DOHH2 (cell line): Measurements from ENCODE around the gene PTPRN2.
A peak's percentile ranks its signal among the peaks of the same experiment; 100 is the strongest.

Source experiments
- H3F3A ChIP-seq: fragments of 200-600 bp; sonication (generic), shearing (Covaris generic); 2 replicates; pipeline ENCODE4 v1.6.0; 2016; ENCODE audit warnings: antibody characterized with exemption, mild to moderate bottlenecking; ENCODE audit not compliant: control insufficient read depth, insufficient read depth
- H3K27ac ChIP-seq: fragments of 200-600 bp; sonication (generic); 2 replicates; pipeline ENCODE4 v1.5.1; 2014; ENCODE audit warnings: low read depth, mild to moderate bottlenecking, low read length, moderate library complexity
- H3K27me3 ChIP-seq: fragments of 200-600 bp; sonication (generic); 2 replicates; pipeline ENCODE4 v1.6.1; 2014; ENCODE audit warnings: mild to moderate bottlenecking, low read length, mixed read lengths; ENCODE audit not compliant: control insufficient read depth
- H3K36me3 ChIP-seq: fragments of 200-600 bp; sonication (generic); 2 replicates; pipeline ENCODE4 v1.6.1; 2014; ENCODE audit warnings: mild to moderate bottlenecking, low read length, moderate library complexity, mixed read lengths; ENCODE audit not compliant: control insufficient read depth
- H3K4me1 ChIP-seq: fragments of 200-600 bp; sonication (generic); 2 replicates; pipeline ENCODE4 v1.6.1; 2014; ENCODE audit warnings: mild to moderate bottlenecking, low read length, mixed read lengths; ENCODE audit not compliant: control insufficient read depth
- H3K4me2 ChIP-seq: fragments of 200-600 bp; sonication (generic); 2 replicates; pipeline ENCODE4 v1.6.0; 2014; ENCODE audit warnings: mild to moderate bottlenecking, low read length, moderate library complexity
- H3K4me3 ChIP-seq: fragments of 200-600 bp; sonication (generic); 2 replicates; pipeline ENCODE4 v1.5.1; 2014; ENCODE audit warnings: mild to moderate bottlenecking, low read length, mixed read lengths
- H3K79me2 ChIP-seq: fragments of 200-600 bp; sonication (generic); 2 replicates; pipeline ENCODE4 v1.6.1; 2014; ENCODE audit warnings: mild to moderate bottlenecking, low read length, mixed read lengths; ENCODE audit not compliant: control insufficient read depth
- H3K9me2 ChIP-seq: fragments of 200-600 bp; sonication (generic); replicated peaks from 2 replicates; pipeline ENCODE4 v1.6.1; 2014; ENCODE audit warnings: mild to moderate bottlenecking, low read length, mixed read lengths; ENCODE audit not compliant: control insufficient read depth
- H3K9me3 ChIP-seq: fragments of 200-600 bp; sonication (generic); 2 replicates; pipeline ENCODE4 v1.6.1; 2014; ENCODE audit warnings: antibody characterized with exemption, low read length, mixed read lengths; ENCODE audit not compliant: control insufficient read depth, insufficient read depth
- H4K20me1 ChIP-seq: fragments of 200-600 bp; sonication (generic); 2 replicates; pipeline ENCODE4 v1.6.0; 2014; ENCODE audit warnings: low read depth, mild to moderate bottlenecking, antibody characterized with exemption, low read length, moderate library complexity; ENCODE audit not compliant: control insufficient read depth, insufficient read depth
- EZH2phosphoT487 ChIP-seq: fragments of 200-600 bp; sonication (generic); IDR thresholded peaks from 2 replicates; pipeline ENCODE4 v1.6.1; 2017; ENCODE audit warnings: borderline replicate concordance, mild to moderate bottlenecking, antibody characterized with exemption, low read length, moderate library complexity, mixed read lengths
- TF ChIP-seq, protein P1 (sequence below): fragments of 200-600 bp; sonication (generic); IDR thresholded peaks from one replicate; pipeline ENCODE4 v1.5.1; 2014; ENCODE audit warnings: antibody characterized with exemption, mild to moderate bottlenecking, low read depth, low read length; ENCODE audit not compliant: poor library complexity, severe bottlenecking

The PTPRN2 gene

DNA sequence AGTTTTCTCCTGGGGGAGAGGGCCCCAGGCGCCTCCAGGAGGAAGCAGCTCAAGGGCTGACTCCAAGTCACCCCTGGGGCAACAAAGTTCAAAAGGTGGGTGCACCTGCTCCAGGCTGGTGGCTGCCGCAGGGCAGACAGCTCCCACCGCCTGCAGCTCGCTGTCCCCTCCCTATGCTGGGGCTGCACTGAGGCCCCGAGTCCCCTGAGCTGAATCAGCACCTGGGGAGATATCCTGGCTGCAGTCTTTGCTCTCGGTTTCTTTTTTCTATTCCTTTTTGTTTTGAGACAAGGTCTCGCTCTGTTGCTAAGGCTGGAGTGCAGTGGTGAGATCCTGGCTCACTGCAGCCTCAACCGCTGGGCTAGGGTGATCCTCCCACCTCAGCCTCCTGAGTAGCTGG, 1067.4 kb downstream of the PTPRN2 start:
- Histone ChIP-seq H4K20me1 (no peaks in the 10 kb centered on the region), H3K27ac (no peak overlapping the region), H3K4me1 (peaks cover 12% of the 10 kb centered on the region), H3K36me3 (no peaks in the 10 kb centered on the region), H3K4me3 (no peak overlapping the region; the same call in 1 of the 2 replicates), H3K4me2 (peak overlapping the region; percentile 27; the same call in 1 of the 2 replicates), H3K9me3 (no peaks in the 10 kb centered on the region), H3K9me2 (no peaks in the 10 kb centered on the region), H3K27me3 (no peaks in the 10 kb centered on the region), H3K79me2 (no peaks in the 10 kb centered on the region), H3F3A (no peaks in the 10 kb centered on the region)
- no peak for TF ChIP-seq EZH2phosphoT487
- TF ChIP-seq, protein P1, sequence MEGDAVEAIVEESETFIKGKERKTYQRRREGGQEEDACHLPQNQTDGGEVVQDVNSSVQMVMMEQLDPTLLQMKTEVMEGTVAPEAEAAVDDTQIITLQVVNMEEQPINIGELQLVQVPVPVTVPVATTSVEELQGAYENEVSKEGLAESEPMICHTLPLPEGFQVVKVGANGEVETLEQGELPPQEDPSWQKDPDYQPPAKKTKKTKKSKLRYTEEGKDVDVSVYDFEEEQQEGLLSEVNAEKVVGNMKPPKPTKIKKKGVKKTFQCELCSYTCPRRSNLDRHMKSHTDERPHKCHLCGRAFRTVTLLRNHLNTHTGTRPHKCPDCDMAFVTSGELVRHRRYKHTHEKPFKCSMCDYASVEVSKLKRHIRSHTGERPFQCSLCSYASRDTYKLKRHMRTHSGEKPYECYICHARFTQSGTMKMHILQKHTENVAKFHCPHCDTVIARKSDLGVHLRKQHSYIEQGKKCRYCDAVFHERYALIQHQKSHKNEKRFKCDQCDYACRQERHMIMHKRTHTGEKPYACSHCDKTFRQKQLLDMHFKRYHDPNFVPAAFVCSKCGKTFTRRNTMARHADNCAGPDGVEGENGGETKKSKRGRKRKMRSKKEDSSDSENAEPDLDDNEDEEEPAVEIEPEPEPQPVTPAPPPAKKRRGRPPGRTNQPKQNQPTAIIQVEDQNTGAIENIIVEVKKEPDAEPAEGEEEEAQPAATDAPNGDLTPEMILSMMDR, result no peak

DNA sequence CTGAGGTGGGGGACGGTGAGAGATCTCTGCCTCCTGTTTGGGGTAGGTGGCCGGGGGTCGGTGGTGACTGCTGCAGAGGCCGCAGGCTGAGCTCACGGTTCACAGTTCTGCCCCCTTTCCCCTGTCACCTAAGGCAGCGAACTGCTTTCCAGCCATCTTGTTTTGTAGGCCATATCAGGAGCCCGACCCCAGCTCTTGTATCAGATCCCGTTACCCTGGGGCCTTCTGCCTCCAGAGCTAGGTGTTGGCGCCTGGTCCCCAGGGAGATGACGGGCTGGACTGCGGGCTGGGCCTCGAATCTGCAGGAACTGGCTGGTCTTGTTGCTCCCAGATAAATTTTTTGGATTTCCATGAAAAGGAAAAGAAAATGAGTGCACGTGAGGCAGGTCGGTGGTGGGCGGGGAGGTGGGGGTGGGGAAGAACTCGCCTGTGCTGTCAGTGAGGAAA, 1067.8 kb downstream of the PTPRN2 start:
- no peaks in the 10 kb centered on the region for H3K9me2 ChIP-seq
- no peak overlapping the region; the same call in 1 of the 2 replicates for H3K4me3 ChIP-seq
- H4K20me1 ChIP-seq, result no peaks in the 10 kb centered on the region
- peak overlapping the region; percentile 27; the same call in 1 of the 2 replicates for H3K4me2 ChIP-seq
- no peaks in the 10 kb centered on the region for H3K27me3 ChIP-seq
- H3F3A ChIP-seq, result no peaks in the 10 kb centered on the region
- no peaks in the 10 kb centered on the region for H3K79me2 ChIP-seq
- H3K36me3 ChIP-seq, result no peaks in the 10 kb centered on the region
- no peak overlapping the region for H3K27ac ChIP-seq
- no peak for TF ChIP-seq EZH2phosphoT487
- TF ChIP-seq, protein P1, result no peak
- no peaks in the 10 kb centered on the region for H3K9me3 ChIP-seq
- peaks cover 12% of the 10 kb centered on the region for H3K4me1 ChIP-seq

DNA sequence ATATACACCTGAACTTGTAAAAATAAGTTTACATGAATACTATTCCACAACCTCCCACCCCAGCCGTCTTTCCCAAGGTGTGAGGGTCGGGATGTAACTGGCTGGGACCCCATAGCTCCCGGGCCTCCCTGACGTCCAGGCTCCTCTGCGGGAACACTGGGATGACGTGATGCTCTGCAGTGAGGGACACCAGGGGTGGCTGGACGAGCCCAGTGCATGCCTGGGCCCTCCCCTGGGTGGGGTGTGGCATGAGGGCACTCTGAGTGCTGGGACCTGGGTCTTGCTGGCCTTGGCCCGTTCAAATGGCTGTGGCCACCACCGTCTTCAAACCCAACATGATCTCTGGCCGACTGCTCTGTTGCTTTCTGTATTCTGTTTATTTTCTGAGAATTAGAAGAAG, 1068.4 kb downstream of the PTPRN2 start:
- TF ChIP-seq EZH2phosphoT487, result no peak
- TF ChIP-seq, protein P1, result no peak
- Histone ChIP-seq H3K9me2 (no peaks in the 10 kb centered on the region), H3K27me3 (no peaks in the 10 kb centered on the region)

More for the DNA sequence above, 1068.4 kb downstream of the PTPRN2 start:
- Histone ChIP-seq H3K4me3 (no peak overlapping the region), H3K4me1 (peaks cover 12% of the 10 kb centered on the region), H3K36me3 (no peaks in the 10 kb centered on the region), H3K9me3 (no peaks in the 10 kb centered on the region), H3F3A (no peaks in the 10 kb centered on the region), H3K27ac (no peak overlapping the region), H4K20me1 (no peaks in the 10 kb centered on the region), H3K79me2 (no peaks in the 10 kb centered on the region), H3K4me2 (no peak overlapping the region)
